HCT116 (cell line): ENCODE results near the gene INTU. TPM values are rescaled to one million over a fixed set of nuclear protein-coding genes. Genes with fewer than 3 reads are reported as not detected.

Source experiments
- ATAC-seq: fragments of 200-7000 bp; cut with Tn5 transposase; 2 replicates; pipeline ENCODE4 v1.9.1; 2020; ENCODE audit warnings: mild to moderate bottlenecking, moderate library complexity
- BruUV-seq: library from RNA; stranded (reverse); fragments of 400-500 nt; replicated peaks from 2 replicates; lab custom pipeline; 2021; lab: Mats Ljungman, UMichigan
- CTCF ChIA-PET: fragments of 300-600 bp; sonication (Branson Sonifier 250); formaldehyde crosslinking; loops from one replicate; lab custom pipeline; 2021; ENCODE audit warnings: antibody characterized with exemption; lab: Charles Lee
- POLR2A ChIA-PET: fragments of 300-600, 350-600 bp; sonication (Branson Sonifier 250); formaldehyde crosslinking; loops from one replicate; lab custom pipeline; 2021; ENCODE audit warnings: antibody characterized with exemption; lab: Charles Lee
- RAD21 ChIA-PET, 2 experiments: fragments of 300-600 bp; sonication (Branson Sonifier 250); formaldehyde crosslinking; loops; one replicate each; lab custom pipeline; 2023; ENCODE audit warnings: low total read pairs in 2 of 2; ENCODE audit not compliant: uncharacterized antibody in 2 of 2, unreplicated experiment in 2 of 2, low non-redundant PET in 1 of 2; lab: Charles Lee
- DNase-seq: peaks from one replicate; pipeline ENCODE4 v3.0.0-alpha.2; 2010; ENCODE audit warnings: low read depth, low spot score
- H2AFZ ChIP-seq: fragments of 200-600 bp; shearing (Covaris generic), sonication (generic); 2 replicates; pipeline ENCODE4 v1.6.1; 2017; ENCODE audit warnings: low read depth, mixed run types, mixed read lengths, antibody characterized with exemption, low read length; ENCODE audit not compliant: poor library complexity, severe bottlenecking
- H3K27ac ChIP-seq: 2 replicates; pipeline ENCODE4 v1.5.1; 2012; ENCODE audit warnings: low read depth, low read length
- H3K27me3 ChIP-seq: fragments of 200-600 bp; sonication (generic); 2 replicates; pipeline ENCODE4 v1.6.1; 2016; ENCODE audit warnings: mixed run types, low read length, mixed read lengths; ENCODE audit not compliant: insufficient read depth
- H3K36me3 ChIP-seq, 2 experiments: fragments of 200-500 bp in 1 of 2; fragments of 200-600 bp in 1 of 2; sonication (Bioruptor generic) in 1 of 2; sonication (generic) in 1 of 2; 2 replicates each; pipeline versions ENCODE4 v1.5.1 to v1.6.1; 2014 to 2016; ENCODE audit warnings: low read length in 2 of 2, inconsistent platforms in 1 of 2, mixed read lengths in 1 of 2, mixed run types in 1 of 2; ENCODE audit not compliant: insufficient read depth in 2 of 2, control insufficient read depth in 1 of 2
- H3K4me1 ChIP-seq, 2 experiments: fragments of 200-600 bp in 1 of 2; sonication (generic) in 1 of 2; 2 replicates each; pipeline versions ENCODE4 v1.5.1 to v1.6.1; 2012 to 2017; ENCODE audit warnings: low read length in 2 of 2, inconsistent platforms in 1 of 2, mild to moderate bottlenecking in 1 of 2, mixed read lengths in 1 of 2, mixed run types in 1 of 2, moderate library complexity in 1 of 2; ENCODE audit not compliant: insufficient read depth in 2 of 2, control insufficient read depth in 1 of 2
- H3K4me2 ChIP-seq: fragments of 200-600 bp; sonication (generic); 2 replicates; pipeline ENCODE4 v1.6.1; 2017; ENCODE audit warnings: mixed run types, low read length, mixed read lengths
- H3K4me3 ChIP-seq, 2 experiments: fragments of 200-600 bp in 1 of 2; sonication (generic) in 1 of 2; replicated peaks in 1 of 2; 2 replicates each; pipeline ENCODE4 v1.5.1; 2011 to 2016; ENCODE audit warnings: low read length in 2 of 2, control low read depth in 1 of 2, low read depth in 1 of 2, mild to moderate bottlenecking in 1 of 2, mixed read lengths in 1 of 2, mixed run types in 1 of 2
- H3K79me2 ChIP-seq: fragments of 200-600 bp; sonication (generic); 2 replicates; pipeline ENCODE4 v1.6.1; 2017; ENCODE audit warnings: mild to moderate bottlenecking, mixed run types, low read length, moderate library complexity, mixed read lengths; ENCODE audit not compliant: insufficient read depth
- H3K9ac ChIP-seq: fragments of 200-600 bp; sonication (generic); 2 replicates; pipeline ENCODE4 v1.6.1; 2016; ENCODE audit warnings: low read length, mixed read lengths
- H3K9me2 ChIP-seq: fragments of 200-600 bp; sonication (generic), shearing (Covaris generic); 2 replicates; pipeline ENCODE4 v1.6.1; 2017; ENCODE audit warnings: mixed run types, mild to moderate bottlenecking, moderate library complexity; ENCODE audit not compliant: insufficient read depth
- H3K9me3 ChIP-seq, 2 experiments: fragments of 200-500 bp in 1 of 2; fragments of 200-600 bp in 1 of 2; sonication (Bioruptor generic) in 1 of 2; sonication (generic) in 1 of 2; 2 replicates each; pipeline ENCODE4 v1.6.1; 2014 to 2017; ENCODE audit warnings: low read length in 2 of 2, mixed read lengths in 2 of 2, inconsistent platforms in 1 of 2, low read depth in 1 of 2, mild to moderate bottlenecking in 1 of 2, mixed run types in 1 of 2, moderate library complexity in 1 of 2; ENCODE audit not compliant: control insufficient read depth in 1 of 2, insufficient read depth in 1 of 2
- H4K20me1 ChIP-seq: fragments of 200-600 bp; sonication (generic), shearing (Covaris generic); 2 replicates; pipeline ENCODE4 v1.6.1; 2017; ENCODE audit warnings: mixed run types, mild to moderate bottlenecking, moderate library complexity; ENCODE audit not compliant: insufficient read depth
- CTCF ChIP-seq, 3 experiments: fragments of 200-600 bp in 1 of 3; sonication (generic) in 1 of 3; IDR thresholded peaks in 2 of 3; conservative IDR thresholded peaks in 1 of 3; 2 replicates each; pipeline ENCODE4 v1.5.1; 2012 to 2017; ENCODE audit warnings: low read depth in 2 of 3, low read length in 2 of 3, antibody characterized with exemption in 1 of 3, borderline replicate concordance in 1 of 3, control low read depth in 1 of 3, mild to moderate bottlenecking in 1 of 3, mixed read lengths in 1 of 3, mixed run types in 1 of 3, moderate library complexity in 1 of 3; ENCODE audit not compliant: insufficient read depth in 1 of 3
- EGR1 ChIP-seq: IDR thresholded peaks from 2 replicates; pipeline ENCODE4 v1.6.1; 2012; ENCODE audit warnings: low read depth
- FOSL1 ChIP-seq: IDR thresholded peaks from 2 replicates; pipeline ENCODE4 v1.6.1; 2012; ENCODE audit warnings: low read depth
- JUND ChIP-seq: IDR thresholded peaks from 2 replicates; pipeline ENCODE4 v1.6.1; 2012
- POLR2A ChIP-seq: IDR thresholded peaks from 2 replicates; pipeline ENCODE4 v1.7.0; 2011; ENCODE audit warnings: borderline replicate concordance; ENCODE audit not compliant: insufficient read depth, insufficient read length; ENCODE audit errors: extremely low read depth
- SIN3A ChIP-seq: IDR thresholded peaks from 2 replicates; pipeline ENCODE4 v1.6.1; 2012; ENCODE audit warnings: low read depth
- SP1 ChIP-seq: IDR thresholded peaks from 2 replicates; pipeline ENCODE4 v1.6.1; 2012; ENCODE audit warnings: low read depth
- intact Hi-C: fragments of 100-400 bp; cut with micrococcal nuclease; formaldehyde crosslinking; loops from 2 replicates; pipeline ENCODE4 v1.10.0; 2022
- total RNA-seq: library from RNA; stranded (reverse); gene quantifications from one replicate; pipeline ENCODE4 v1.2.1, GENCODE V29; 2021; ENCODE audit not compliant: unreplicated experiment
- TF ChIP-seq, protein P1 (sequence below): IDR thresholded peaks from 2 replicates; pipeline ENCODE4 v1.6.1; 2012
- TF ChIP-seq, protein P2 (sequence below): IDR thresholded peaks from 2 replicates; pipeline ENCODE4 v1.6.1; 2011; ENCODE audit warnings: mild to moderate bottlenecking, low read length, moderate library complexity; ENCODE audit not compliant: insufficient replicate concordance; ENCODE audit errors: extremely low read depth

INTU gene
- total RNA-seq, 1 experiment from 2014 or later: 12.0 TPM

GRCh38 chr4:127598656-127599055, 34.1 kb upstream of the INTU start:
- Histone ChIP-seq H4K20me1 (no peaks in the 10 kb centered on the region), H3K4me3 (no peak overlapping the region), H3K9ac (no peak overlapping the region), H3K27ac (no peak overlapping the region), H3K4me2 (no peak overlapping the region), H3K79me2 (no peaks in the 10 kb centered on the region), H3K36me3 (no peaks in the 10 kb centered on the region), H3K4me1 (no peaks in the 10 kb centered on the region), H2AFZ (no peak overlapping the region), H3K9me2 (no peaks in the 10 kb centered on the region), H3K9me3 (no peaks in the 10 kb centered on the region), H3K27me3 (no peaks in the 10 kb centered on the region)
- intact Hi-C loops: no loop called here
- DNase-seq: no peak
- RAD21 ChIA-PET: interaction anchor here in 1 of 2 experiments (0.9 kb wide), 1 partner anchor 134 kb away, joined by 3 read pairs; no protein-coding TSS in a partner anchor
- no TSS peak for BruUV-seq
- POLR2A ChIA-PET: no interaction called here
- CTCF ChIA-PET: interaction anchor here (0.8 to 1.1 kb wide), 2 partner anchors 12 to 134 kb away, joined by 4 read pairs; no protein-coding TSS in a partner anchor
- TF ChIP-seq SP1 (no peak), JUND (no peak), CTCF (IDR thresholded peaks at IDR 0.05 in 2 of 3, conservative IDR thresholded peaks at IDR 0.05 in 1 of 3; ENCODE audit: borderline replicate concordance in 1 of 3, insufficient read depth in 1 of 3, low read depth in 2 of 3, low read length in 2 of 3) (no peak), EGR1 (no peak), SIN3A (no peak), POLR2A (no peak), FOSL1 (no peak)
- TF ChIP-seq, protein P1, sequence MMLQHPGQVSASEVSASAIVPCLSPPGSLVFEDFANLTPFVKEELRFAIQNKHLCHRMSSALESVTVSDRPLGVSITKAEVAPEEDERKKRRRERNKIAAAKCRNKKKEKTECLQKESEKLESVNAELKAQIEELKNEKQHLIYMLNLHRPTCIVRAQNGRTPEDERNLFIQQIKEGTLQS: no peak
- TF ChIP-seq, protein P2, sequence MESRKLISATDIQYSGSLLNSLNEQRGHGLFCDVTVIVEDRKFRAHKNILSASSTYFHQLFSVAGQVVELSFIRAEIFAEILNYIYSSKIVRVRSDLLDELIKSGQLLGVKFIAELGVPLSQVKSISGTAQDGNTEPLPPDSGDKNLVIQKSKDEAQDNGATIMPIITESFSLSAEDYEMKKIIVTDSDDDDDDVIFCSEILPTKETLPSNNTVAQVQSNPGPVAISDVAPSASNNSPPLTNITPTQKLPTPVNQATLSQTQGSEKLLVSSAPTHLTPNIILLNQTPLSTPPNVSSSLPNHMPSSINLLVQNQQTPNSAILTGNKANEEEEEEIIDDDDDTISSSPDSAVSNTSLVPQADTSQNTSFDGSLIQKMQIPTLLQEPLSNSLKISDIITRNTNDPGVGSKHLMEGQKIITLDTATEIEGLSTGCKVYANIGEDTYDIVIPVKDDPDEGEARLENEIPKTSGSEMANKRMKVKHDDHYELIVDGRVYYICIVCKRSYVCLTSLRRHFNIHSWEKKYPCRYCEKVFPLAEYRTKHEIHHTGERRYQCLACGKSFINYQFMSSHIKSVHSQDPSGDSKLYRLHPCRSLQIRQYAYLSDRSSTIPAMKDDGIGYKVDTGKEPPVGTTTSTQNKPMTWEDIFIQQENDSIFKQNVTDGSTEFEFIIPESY: no peak
- ATAC-seq: no peak
